Measurements from ENCODE around the gene NAA25.

DNA sequence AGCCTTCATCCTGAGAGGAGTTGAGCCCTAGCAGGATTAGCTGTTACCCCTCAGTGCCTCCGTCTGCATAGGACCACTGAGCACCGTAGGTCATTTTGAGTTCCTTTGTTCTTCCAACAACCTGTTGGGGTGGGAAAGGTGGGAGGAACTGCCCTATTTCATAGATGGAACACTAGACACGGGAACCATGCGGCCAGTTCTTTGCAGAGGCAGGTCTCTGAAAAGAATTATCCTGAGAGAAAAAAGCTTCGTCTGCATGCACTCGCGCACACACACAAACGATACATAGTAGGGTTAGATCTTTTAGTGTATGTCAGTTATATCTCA is 45.3 kb upstream of the NAA25 start:
- no peak for TF ChIP-seq TAF1 (IDR thresholded peaks at IDR 0.05; ENCODE audit: borderline replicate concordance, insufficient read depth, low read length)
- TF ChIP-seq, protein P1, sequence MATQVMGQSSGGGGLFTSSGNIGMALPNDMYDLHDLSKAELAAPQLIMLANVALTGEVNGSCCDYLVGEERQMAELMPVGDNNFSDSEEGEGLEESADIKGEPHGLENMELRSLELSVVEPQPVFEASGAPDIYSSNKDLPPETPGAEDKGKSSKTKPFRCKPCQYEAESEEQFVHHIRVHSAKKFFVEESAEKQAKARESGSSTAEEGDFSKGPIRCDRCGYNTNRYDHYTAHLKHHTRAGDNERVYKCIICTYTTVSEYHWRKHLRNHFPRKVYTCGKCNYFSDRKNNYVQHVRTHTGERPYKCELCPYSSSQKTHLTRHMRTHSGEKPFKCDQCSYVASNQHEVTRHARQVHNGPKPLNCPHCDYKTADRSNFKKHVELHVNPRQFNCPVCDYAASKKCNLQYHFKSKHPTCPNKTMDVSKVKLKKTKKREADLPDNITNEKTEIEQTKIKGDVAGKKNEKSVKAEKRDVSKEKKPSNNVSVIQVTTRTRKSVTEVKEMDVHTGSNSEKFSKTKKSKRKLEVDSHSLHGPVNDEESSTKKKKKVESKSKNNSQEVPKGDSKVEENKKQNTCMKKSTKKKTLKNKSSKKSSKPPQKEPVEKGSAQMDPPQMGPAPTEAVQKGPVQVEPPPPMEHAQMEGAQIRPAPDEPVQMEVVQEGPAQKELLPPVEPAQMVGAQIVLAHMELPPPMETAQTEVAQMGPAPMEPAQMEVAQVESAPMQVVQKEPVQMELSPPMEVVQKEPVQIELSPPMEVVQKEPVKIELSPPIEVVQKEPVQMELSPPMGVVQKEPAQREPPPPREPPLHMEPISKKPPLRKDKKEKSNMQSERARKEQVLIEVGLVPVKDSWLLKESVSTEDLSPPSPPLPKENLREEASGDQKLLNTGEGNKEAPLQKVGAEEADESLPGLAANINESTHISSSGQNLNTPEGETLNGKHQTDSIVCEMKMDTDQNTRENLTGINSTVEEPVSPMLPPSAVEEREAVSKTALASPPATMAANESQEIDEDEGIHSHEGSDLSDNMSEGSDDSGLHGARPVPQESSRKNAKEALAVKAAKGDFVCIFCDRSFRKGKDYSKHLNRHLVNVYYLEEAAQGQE (IDR thresholded peaks at IDR 0.05; ENCODE audit: insufficient read depth in 1 of 2, low read depth in 2 of 2, low read length in 2 of 2): no peak
